GM18907 (cell line): ENCODE measurements around the gene NLRP5.
"Not testable (repeated sequence)": the region's sequence is repeated elsewhere in the genome, so short reads cannot be mapped to it uniquely, and the experiment has no call there.

ENCODE experiments used
- ATAC-seq: cut with Tn5 transposase; IDR thresholded peaks from one replicate; pipeline ENCODE4 v1.9.1; 2021; ENCODE audit warnings: mild to moderate bottlenecking, moderate library complexity; ENCODE audit not compliant: unreplicated experiment

Gene NLRP5

DNA sequence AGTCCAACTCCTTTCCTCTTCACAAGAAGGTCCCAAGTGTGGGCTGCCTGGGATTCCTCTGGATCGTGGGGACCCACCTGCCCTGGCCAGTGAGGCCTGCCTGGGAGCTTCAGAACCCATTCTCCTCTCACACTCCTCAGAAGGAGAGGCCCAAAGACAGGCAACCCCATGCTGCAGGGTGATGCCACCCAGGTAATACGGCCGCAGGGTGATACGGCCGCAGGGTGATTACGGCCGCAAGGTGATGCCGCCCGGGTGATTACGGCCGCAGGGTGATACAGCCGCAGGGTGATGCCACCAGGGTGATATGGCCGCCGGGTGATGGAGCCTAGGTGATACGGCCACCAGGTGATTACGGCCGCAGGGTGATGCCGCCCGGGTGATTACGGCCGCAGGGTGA, 111.7 kb downstream of the NLRP5 start:
- ATAC-seq = not testable (repeated sequence)

DNA sequence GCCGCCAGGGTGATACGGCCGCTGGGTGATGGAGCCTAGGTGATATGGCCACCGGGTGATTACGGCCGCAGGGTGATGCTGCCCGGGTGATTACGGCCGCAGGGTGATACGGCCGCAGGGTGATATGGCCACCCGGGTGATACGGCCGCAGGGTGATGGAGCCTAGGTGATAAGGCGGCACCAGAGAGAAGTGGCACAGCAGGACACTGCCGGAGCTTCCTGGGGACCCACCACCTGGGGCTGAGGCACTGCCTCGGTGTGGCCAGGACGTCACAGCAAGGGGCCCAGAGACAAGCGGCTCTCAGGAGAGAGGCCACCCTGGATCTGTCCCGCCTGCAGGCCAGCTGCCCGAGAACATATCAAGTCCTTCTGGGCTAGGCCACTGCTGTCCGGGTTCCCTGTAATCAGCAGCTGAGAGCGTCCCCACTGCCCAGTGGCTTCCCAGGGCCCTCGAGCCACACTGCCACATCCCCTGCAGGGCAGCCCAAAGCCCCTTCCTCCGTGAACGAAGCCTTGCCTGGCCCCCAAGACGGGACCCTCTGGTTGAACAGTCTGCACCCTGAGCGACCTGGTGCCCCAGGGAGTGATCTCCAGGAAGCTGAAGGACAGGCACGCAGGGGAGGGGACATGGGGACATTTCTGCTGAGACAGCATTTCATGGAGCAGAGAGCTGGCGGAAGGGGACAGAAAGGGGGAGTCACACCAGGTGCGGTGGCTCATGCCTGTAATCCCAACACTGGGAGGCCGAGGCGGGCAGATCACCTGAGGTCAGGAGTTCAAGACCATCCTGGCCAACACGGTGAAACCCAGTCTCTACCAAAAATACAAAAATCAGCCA, 112.4 kb downstream of the NLRP5 start:
- no peak for ATAC-seq

DNA sequence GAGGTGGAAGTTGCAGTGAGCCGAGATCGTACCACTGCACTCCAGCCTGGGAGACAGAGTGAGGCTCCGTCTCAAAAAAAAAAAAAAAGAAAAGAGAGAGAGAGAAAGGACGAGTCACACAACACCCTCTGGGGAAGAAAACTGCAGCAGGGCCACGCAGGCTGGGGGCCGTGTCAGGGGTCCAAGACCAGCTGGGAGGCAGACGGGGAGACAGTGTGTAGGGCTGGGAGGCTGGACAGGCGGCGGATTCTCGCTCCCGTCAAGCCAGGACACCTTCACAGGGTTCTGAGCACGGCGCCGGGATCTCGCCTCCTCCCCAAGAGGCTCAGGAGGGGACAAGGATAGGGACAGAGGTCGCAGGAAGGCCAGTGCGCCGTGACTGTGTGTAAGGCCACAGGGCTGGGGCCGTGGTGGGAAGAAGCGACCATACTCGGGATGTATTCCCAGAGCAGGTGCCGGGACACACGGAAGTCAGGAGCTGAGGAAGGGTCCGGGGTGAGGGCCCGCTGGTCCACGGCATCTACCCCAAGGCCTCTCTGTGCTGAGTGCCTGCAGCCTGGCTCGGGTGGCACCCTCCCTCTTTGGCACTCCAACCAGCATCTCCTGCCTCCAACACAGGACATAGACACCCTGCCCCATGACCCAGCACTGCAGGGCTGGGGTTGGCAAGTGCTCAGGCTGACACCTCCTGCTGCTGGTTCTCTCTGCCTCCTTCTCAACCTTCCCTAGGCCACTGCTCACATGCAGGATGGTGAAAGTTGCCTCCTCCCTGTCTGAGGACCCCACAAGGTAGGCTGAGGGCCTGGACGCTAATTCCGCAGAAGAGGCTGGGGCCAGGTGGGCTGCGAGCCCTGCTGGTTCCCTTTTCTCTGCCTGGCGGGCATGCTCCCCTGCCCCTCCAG, 113.3 kb downstream of the NLRP5 start:
- ATAC-seq = no peak

DNA sequence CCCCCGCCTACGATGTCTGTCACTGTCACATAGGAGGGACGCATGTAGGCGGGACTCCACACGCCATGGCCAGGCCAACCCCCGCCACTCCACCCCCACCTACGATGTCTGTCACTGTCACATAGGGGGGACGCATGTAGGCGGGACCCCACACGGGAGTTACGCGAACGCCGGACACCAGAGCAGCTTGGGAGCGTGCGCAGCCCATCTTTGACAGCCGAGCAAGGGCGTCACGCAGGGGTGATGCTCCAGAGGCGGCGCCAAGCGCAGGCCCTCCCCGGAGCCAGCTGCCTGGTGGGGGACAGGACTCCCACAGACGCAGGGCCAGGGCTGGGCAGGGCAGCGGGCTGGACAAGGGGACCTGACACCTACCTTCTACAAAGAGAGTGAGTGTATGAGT, 114.5 kb downstream of the NLRP5 start:
- no peak for ATAC-seq

DNA sequence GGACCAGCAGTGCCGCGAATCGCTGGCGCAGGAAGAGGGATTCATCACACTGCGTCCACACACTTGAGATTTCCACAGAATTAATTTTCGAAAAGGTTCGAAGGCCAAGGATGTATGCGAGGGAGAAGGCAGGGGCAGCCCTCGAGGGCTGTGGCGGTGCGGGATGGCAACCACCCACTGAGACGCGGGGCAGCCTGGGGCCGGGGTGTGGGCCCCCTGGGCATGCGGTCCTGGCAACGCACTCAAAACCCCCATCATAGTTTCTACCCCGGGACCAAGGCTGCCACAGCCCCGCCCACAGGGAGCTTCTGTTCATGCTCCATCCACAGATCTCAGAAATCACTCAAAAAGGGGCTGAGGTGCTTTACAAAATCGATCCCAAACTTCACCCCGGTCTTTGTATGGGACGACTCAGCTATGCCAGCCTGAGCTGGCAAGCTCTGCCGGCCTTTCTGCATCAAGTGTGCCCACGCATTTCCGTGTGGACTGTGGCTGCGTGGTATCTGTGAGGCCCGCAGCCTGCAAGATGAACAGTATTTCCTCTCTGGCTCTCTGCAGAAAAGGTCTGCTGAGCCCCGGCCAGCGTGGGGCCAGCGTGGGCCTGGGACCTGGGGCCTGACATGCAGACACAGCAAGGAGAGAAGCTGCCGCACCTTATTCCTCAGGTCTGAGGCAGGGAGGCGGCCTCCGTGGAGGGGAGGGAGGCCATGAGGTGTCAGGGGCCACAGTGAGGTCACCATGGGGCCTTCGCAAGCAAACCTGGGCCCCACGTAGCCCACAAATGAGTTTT, 115.4 kb downstream of the NLRP5 start:
- ATAC-seq = no peak

DNA sequence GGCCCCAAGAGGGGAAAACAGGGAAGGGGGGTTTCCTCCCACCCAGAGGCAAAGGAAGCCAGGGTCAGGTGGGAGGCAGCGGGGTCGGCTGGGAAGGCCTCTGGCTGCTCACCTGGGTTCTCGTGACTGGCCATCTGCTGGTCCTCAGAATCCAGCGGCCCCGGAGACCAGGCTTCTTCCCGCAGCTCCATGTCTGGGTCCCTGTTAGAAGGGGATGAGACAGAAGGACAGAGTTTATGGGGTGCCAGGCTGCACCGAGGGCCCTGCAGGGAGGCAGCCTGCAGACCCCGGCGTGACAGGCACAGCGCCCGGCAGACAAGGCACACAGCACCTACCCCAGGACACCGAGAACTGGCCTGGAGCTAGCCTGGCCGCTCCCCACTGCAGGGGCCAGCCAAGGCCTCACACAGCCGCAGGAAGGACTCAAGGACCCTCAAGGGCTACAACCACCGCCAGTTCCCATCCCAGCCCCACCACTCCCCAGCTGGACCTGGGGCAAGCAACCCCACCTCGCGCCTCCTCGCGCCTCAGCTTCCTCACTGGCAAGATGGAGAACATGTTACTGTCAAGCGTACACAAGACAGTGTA, 116.5 kb downstream of the NLRP5 start:
- ATAC-seq = no peak

DNA sequence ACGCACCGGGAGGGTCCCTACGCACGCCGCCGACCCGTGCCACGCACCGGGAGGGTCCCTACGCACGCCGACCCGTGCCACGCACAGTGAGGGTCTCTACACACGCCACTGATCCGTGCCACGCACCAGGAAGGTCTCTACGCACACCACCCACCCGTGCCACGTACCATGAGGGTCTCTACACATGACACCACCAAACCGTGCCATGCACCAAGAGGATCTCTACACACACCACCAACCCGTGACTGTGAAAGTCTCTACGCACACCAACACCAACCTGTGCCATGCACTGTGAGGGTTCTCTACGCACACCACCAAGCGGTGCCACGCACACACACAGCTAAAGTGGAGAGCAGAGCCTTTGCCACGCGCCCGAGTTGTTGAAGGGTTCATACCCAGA, 117.8 kb downstream of the NLRP5 start:
- ATAC-seq = no peak

DNA sequence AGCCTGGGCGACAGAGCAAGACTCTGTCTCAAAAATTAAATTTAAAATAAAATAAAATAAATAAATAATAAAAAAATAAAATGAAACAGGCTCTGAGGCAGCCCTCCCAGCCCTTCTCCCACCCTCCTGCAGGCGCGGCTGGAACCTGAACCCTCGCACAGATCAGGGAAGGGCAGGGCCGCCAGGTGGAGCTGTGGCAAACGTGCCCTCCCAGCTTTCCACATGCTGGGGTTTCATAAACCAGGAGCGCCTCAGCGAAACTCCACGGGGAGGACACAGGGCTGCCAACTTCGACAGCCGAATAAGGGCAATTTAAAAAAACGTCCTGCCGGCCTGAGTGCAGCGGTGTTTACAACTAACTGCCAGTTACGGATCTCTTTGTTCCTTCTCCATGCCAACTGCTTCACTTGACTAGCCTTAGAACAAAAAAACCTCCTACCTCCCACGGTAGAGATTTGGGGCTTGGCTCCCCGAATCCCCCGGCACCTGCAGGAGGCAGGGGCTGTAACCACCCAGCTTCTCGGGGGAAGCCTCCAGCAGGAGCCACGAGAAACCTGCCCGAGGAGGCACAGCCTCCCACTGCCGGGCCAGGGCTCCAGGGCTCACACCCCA, 118.6 kb downstream of the NLRP5 start:
- ATAC-seq = no peak

DNA sequence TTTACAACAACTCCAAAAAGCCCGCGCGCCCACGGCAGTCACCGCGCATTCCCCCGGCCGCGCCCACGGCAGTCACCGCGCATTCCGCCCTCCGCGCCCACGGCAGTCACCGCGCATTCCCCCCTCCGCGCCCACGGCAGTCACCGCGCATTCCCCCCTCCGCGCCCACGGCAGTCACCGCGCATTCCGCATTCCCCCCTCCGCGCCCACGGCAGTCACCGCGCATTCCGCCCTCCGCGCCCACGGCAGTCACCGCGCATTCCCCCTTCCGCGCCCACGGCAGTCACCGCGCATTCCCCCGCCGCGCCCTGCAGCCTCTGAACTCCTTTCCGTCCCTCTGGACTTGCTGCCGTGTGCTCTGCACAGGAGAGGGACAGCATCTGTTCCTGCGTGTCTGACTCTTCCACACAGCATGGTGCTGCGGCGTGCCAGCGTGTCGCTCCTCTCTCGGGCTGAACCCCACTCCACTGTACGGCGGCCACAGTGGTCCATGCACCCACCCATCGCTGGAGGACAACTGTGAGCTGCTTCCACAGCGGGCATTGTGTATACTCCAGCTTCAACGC, 119.3 kb downstream of the NLRP5 start:
- ATAC-seq = not testable (repeated sequence)

DNA sequence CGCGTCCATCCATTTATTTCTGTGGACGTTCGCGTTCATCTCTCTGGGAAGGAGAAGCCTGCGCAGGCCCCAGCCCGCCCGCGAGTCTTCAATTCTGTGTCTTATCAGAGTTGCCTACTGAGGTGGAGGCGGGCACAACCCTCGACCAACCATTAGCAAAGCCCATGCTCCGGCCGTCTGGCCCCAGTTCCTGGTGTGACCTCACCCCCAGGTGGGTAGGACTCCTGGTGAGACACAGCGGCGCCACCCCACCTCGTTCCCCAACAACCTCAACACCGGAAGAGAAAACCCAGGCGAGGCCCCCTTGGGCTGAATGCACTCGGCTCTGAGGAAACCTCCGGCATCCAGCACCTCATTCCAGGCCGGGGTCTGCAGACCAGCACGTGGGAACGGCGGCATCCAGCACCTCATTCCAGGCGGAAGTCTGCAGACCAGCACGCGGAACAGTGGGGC, 119.8 kb downstream of the NLRP5 start:
- ATAC-seq = no peak

DNA sequence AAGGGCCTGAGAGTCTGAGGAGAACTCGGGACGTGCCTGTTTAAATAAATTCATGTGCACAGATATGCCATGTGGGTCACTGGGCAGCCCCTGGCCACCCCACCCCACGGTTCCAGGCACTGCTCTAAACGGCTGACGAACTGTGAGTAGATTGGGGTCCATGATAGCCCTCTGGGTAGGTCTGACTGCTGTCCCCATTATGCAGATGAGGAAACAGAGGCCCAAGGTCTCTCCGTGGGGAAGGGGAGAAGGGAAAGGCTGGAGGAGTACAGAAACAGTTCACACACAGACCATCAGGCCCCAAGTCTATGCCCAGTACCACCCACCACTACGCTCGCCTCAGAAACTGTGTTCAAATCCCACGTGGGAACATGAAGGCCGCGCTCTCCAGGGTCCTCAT, 120.4 kb downstream of the NLRP5 start:
- no peak for ATAC-seq

DNA sequence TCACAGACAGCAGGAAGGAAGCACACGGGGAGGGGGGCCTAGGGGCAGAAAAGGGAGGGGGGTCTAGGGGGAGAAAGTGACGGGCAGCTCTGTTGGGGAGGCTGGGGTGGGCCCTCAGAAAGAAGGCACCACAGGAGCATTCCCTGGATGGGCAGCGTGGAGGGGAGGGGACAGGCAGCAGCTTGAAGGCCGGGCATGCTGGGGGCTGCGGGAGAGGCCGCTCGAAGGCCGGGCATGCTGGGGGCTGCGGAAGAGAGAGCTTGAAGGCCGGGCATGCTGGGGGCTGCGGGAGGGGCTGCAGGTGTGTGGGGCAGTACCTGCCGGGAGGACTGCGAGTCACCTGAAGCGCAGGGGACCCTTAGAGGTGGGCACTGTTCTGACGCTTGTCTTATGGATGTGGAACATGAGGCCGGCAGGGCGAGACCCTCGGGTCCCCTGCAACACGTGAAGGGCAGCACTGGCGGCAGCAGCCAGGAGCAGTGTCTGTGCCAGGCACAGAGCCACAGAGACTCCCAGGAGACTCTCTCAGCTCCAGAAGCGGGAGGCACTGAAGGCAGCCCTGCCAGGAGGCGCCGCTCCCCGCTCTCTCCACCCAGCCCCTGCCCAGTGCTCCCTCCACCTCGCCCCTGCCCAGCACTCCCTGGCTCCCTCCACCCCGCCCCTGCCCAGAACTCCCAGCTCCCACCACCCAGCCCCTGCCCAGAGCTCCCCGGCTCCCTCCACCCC, 121.2 kb downstream of the NLRP5 start:
- ATAC-seq = no peak

DNA sequence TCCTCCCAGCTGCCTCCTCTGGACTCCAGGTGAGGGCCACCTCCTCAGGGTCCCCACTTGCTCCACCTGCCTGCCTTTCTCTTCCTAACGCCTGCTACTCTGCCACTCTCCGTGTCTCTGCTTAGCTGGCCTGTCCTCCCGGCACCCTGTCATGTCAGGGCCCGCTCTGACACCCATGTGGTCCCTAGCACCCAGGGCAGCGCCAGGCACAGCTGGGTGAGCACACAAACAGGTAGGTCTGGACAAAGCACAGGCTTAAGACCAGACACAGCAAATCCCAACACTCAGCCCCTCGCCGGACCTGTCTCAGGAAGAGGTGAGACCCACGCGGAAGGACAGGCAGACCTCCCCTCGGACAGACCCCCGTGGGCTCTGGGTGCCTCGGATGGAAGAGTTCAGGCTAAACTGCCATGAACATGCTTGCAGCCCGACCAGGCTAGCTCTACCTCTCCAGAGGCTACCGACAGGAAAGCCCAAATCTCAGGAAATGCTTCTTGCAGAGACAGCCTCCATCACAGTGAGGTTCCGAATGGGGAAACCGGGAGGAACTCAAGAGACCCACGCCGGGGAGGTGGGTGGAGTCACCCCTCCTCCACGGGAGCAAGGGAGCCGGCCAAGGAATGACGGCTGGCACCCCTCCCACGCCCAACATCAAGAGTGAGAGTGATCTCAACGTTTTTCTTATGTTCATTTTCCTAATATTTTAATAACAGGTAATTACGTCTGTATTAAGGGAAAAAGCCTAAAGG, 122.0 kb downstream of the NLRP5 start:
- ATAC-seq = no peak

DNA sequence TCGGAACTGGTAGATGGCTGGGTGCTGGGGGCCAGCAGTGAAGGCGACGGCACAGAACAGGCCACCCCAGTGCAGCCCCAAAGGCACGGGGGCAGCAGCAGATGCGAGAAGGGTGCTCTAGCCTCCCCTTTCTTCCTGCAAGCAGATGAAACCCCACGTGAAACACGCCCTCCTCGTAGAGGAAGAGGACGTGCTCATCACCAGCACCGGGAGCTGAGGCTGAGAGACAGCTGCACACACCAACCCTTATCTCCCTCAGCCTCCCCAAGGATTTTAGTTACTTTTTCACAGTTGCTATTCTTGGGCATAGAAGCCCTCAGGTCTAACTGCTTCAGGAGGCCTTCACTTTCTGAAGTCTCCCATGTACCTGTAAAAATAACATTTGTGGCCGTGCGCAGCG, 122.7 kb downstream of the NLRP5 start:
- no peak for ATAC-seq

DNA sequence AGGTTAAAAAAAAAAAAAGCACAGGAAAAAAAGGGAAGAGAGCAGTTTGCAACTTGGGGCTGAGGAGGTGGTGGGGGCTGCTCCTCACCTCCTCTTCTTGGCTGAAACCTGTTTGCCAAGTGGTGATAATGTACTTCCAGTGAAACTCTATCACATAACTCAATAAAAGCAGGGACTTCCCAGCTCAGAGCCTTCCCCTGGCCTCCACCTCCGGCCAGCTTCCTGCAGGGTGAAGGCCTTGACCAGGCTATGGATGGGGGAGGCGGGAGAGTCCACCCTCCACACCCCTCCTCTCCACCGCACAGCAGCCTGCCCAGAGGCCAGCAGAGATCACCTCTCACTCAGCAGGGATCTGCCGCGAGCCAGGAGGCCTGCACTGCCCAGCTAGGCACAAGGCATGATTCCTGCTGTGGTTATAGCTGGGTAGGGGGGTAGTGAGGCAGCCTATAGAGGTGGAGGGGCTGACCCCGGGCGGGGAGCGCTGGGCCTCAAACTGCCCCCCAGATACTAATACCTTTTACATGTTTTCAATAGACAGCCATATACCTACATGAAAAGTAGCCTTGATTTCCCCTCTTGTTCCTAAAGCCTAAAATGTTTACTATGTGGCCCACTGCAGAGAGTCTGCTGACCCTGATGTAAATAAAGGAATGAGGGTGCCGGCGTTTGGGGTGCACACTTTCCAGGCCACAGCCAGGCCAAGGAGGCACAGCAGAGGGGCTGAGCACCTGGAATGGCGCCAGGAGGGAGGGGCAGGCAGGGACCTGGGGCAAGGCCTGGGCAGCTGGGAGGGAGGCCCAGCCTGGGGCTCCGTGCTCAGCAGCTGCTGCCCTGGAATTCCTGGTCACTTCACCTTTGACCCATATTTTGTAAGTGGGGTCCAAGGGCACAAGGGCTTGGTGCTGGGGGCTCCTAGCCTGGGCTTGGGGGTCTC, 124.2 kb downstream of the NLRP5 start:
- ATAC-seq = no peak
